ENCODE measurements around the gene NCDN.

Gene NCDN

GRCh38 chr1:35570589-35571137, 13.1 kb downstream of the NCDN start:
- DNase-seq (ENCODE audit: low spot score), result no peak
- no peak overlapping the region for H3K4me3 ChIP-seq
- no peak overlapping the region for H3K27ac ChIP-seq
- TF ChIP-seq CTCF (IDR thresholded peaks at IDR 0.05), result no peak

- Histone ChIP-seq H3K27ac (no peak overlapping the region), H3K4me3 (no peak overlapping the region)
- no peak for DNase-seq (ENCODE audit: low spot score)
- TF ChIP-seq CTCF (IDR thresholded peaks at IDR 0.05), result no peak
Measured at GRCh38 chr1:35571263-35571662, 13.7 kb downstream of the NCDN start.

GRCh38 chr1:35572296-35572695, 14.7 kb downstream of the NCDN start:
- no peak for TF ChIP-seq CTCF (IDR thresholded peaks at IDR 0.05)
- Histone ChIP-seq H3K4me3 (no peak overlapping the region), H3K27ac (no peak overlapping the region)
- DNase-seq (ENCODE audit: low spot score), result no peak

GRCh38 chr1:35573198-35574124, 15.9 kb downstream of the NCDN start, which contains the start of gene TFAP2E:
TFAP2E (plus strand) TSS chr1:35573314; CDS start chr1:35573578, 264 bp downstream.
- peak within 1 kb of the TSS; percentile 76 for H3K4me3 ChIP-seq
- TF ChIP-seq CTCF (IDR thresholded peaks at IDR 0.05), result no peak
- DNase-seq (ENCODE audit: low spot score), result peak; percentile 69
- H3K27ac ChIP-seq, result no peak within 1 kb of the TSS

- TF ChIP-seq CTCF (IDR thresholded peaks at IDR 0.05), result no peak
- no peak overlapping the region for H3K27ac ChIP-seq
- peak overlapping the region; percentile 76 for H3K4me3 ChIP-seq
- DNase-seq (ENCODE audit: low spot score), result peak; percentile 62
Measured at GRCh38 chr1:35574125-35574654, 16.6 kb downstream of the NCDN start.

- no peak overlapping the region for H3K27ac ChIP-seq
- no peak for DNase-seq (ENCODE audit: low spot score)
- H3K4me3 ChIP-seq, result no peak overlapping the region
- TF ChIP-seq CTCF (IDR thresholded peaks at IDR 0.05), result no peak
Measured at GRCh38 chr1:35574655-35575415, 17.2 kb downstream of the NCDN start.

Data from coronary artery (tissue), 2 donors.